ENCODE results near the gene RPS6KA2. TPM values are rescaled to one million over a fixed set of nuclear protein-coding genes. Genes with fewer than 3 reads are reported as not detected.

Gene RPS6KA2
- total and polyA plus RNA-seq, 2 donors (not counting 3 experiments of a cell fraction or from before 2014, with no cell fraction given), result 54.5 to 75.8 TPM

DNA sequence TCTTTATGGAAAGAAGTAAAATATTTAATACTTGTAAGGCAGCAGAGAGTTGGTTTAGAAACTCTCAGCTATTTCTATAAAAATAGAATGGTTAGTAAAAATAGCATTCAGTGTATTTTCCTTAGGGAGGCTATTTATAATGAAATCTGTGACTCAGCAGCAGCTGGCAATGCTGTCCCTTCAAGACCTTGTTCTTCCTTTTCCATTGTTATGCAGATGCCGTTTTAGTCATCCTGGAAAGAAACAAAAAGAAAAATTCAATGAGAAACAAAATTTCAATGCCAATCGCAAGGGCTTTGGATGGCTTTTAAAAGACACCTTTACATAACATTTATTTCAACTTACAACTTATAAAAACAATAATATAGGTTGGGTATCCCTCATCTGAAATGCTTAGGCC lies 261.8 kb downstream of the RPS6KA2 start:
- H3K4me2 ChIP-seq (ENCODE audit: insufficient read depth, low read length), result peak overlapping the region; percentile 48
- FAIRE-seq (peak; percentile 87), DNase-seq (ENCODE audit: low read depth, low spot score) (peak; percentile 85)
- H3K9me3 ChIP-seq (replicated peaks; ENCODE audit: control insufficient read depth, insufficient read depth, low read length), result no peaks in the 10 kb centered on the region
- POLR2A ChIA-PET, result no interaction called here
- CTCF ChIA-PET, result interaction anchor here (0.9 to 3.1 kb wide), 3 partner anchors 10 to 16 kb away, joined by 3 to 25 read pairs (median 4); no protein-coding TSS in a partner anchor
- no TSS peak for BruUV-seq (replicated peaks)
- dilution Hi-C loops (cut with MboI; ENCODE audit: extremely low pct_ligation_motif_present, low sequenced_read_pairs) (no loop called here), intact Hi-C loops (cut with micrococcal nuclease) (loop anchor here (1.0 kb wide), 2 partner anchors 18 to 23 kb away; partner anchors contain the start of gene SFT2D1)
- H3K79me2 ChIP-seq (ENCODE audit: control insufficient read depth, insufficient read depth, low read length), result no peaks in the 10 kb centered on the region
- no peaks in the 10 kb centered on the region for H3K9me1 ChIP-seq (replicated peaks; ENCODE audit: control insufficient read depth, extremely low read depth, insufficient read depth, low read length)
- peak overlapping the region; percentile 40 for H3K9ac ChIP-seq (replicated peaks; ENCODE audit: extremely low read depth, insufficient read depth, low read length)
- no peaks in the 10 kb centered on the region for H3K36me3 ChIP-seq (ENCODE audit: control insufficient read depth in 2 of 2, extremely low read depth in 1 of 2, insufficient read depth in 2 of 2, low read length in 2 of 2)
- TF ChIP-seq, protein P1, sequence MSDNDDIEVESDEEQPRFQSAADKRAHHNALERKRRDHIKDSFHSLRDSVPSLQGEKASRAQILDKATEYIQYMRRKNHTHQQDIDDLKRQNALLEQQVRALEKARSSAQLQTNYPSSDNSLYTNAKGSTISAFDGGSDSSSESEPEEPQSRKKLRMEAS (IDR thresholded peaks at IDR 0.05; ENCODE audit: insufficient read depth, insufficient read length), result no peak
- TF ChIP-seq GATA2 (IDR thresholded peaks at IDR 0.05; ENCODE audit: insufficient read depth, insufficient read length, low read depth, low read length) (no peak), EZH2 (IDR thresholded peaks at IDR 0.05; ENCODE audit: borderline replicate concordance, low read depth, low read length, severe bottlenecking) (no peak), JUN (IDR thresholded peaks at IDR 0.05; ENCODE audit: borderline replicate concordance, insufficient read depth, insufficient read length, low read depth) (peak; percentile 77), POLR2AphosphoS5 (IDR thresholded peaks at IDR 0.05; ENCODE audit: insufficient read depth, low read depth, low read length) (no peak), FOS (IDR thresholded peaks at IDR 0.05; ENCODE audit: borderline replicate concordance, insufficient read depth, low read length) (peak; percentile 85)
- H3K27ac ChIP-seq (ENCODE audit: insufficient read depth, low read depth, low read length), result peak overlapping the region; percentile 27
- H3K4me1 ChIP-seq (ENCODE audit: control insufficient read depth, extremely low read depth, insufficient read depth, low read length), result peaks cover 18% of the 10 kb centered on the region
- peaks cover 0 to 2% of the 10 kb centered on the region in 2 experiments for H3K27me3 ChIP-seq (ENCODE audit: control insufficient read depth in 2 of 2, insufficient read depth in 2 of 2, low read length in 2 of 2)
- no peak overlapping the region for H2AFZ ChIP-seq (ENCODE audit: low read depth, low read length)
- H3K4me3 ChIP-seq (replicated peaks in 1 of 3; ENCODE audit: insufficient read depth in 1 of 3, low read depth in 1 of 3, low read length in 3 of 3), result no peak overlapping the region
- no peaks in the 10 kb centered on the region for H4K20me1 ChIP-seq (replicated peaks; ENCODE audit: control insufficient read depth, extremely low read depth, insufficient read depth, low read length)

DNA sequence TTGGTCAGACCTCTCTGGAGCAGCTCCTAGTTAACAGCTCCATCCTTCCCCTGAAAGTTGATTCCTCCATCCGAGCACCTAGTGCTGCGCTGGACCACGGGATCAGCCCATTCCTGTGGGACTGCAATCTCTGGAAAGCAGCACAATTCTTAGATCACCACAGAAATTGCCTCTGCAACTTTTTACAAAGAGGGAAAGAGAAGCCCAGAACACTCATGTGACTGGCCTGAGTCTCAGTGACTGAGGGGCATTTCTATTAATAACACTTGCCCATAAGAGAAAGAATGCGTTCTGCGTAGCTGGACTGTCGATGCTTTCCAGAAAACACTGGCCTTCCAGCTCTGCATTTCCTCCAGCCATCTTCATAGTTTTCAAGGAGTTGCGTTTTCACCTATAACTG lies 262.6 kb downstream of the RPS6KA2 start:
- Histone ChIP-seq H3K4me2 (ENCODE audit: insufficient read depth, low read length) (peak overlapping the region; percentile 48), H3K27me3 (ENCODE audit: control insufficient read depth in 2 of 2, insufficient read depth in 2 of 2, low read length in 2 of 2) (peaks cover 0 to 2% of the 10 kb centered on the region in 2 experiments), H3K4me3 (replicated peaks in 1 of 3; ENCODE audit: insufficient read depth in 1 of 3, low read depth in 1 of 3, low read length in 3 of 3) (no peak overlapping the region), H3K9ac (replicated peaks; ENCODE audit: extremely low read depth, insufficient read depth, low read length) (peak overlapping the region; percentile 23), H4K20me1 (replicated peaks; ENCODE audit: control insufficient read depth, extremely low read depth, insufficient read depth, low read length) (no peaks in the 10 kb centered on the region), H3K27ac (ENCODE audit: insufficient read depth, low read depth, low read length) (peak overlapping the region; percentile 27), H2AFZ (ENCODE audit: low read depth, low read length) (no peak overlapping the region), H3K9me3 (replicated peaks; ENCODE audit: control insufficient read depth, insufficient read depth, low read length) (no peaks in the 10 kb centered on the region), H3K9me1 (replicated peaks; ENCODE audit: control insufficient read depth, extremely low read depth, insufficient read depth, low read length) (no peaks in the 10 kb centered on the region), H3K4me1 (ENCODE audit: control insufficient read depth, extremely low read depth, insufficient read depth, low read length) (peaks cover 21% of the 10 kb centered on the region), H3K79me2 (ENCODE audit: control insufficient read depth, insufficient read depth, low read length) (no peaks in the 10 kb centered on the region), H3K36me3 (ENCODE audit: control insufficient read depth in 2 of 2, extremely low read depth in 1 of 2, insufficient read depth in 2 of 2, low read length in 2 of 2) (no peaks in the 10 kb centered on the region)
- CTCF ChIA-PET, result interaction anchor here (1.4 to 3.1 kb wide), 3 partner anchors 9 to 17 kb away, joined by 4 to 25 read pairs (median 6); no protein-coding TSS in a partner anchor
- POLR2A ChIA-PET, result no interaction called here
- FAIRE-seq (no peak), DNase-seq (ENCODE audit: low read depth, low spot score) (no peak)
- TF ChIP-seq JUN (IDR thresholded peaks at IDR 0.05; ENCODE audit: borderline replicate concordance, insufficient read depth, insufficient read length, low read depth) (no peak), EZH2 (IDR thresholded peaks at IDR 0.05; ENCODE audit: borderline replicate concordance, low read depth, low read length, severe bottlenecking) (no peak), FOS (IDR thresholded peaks at IDR 0.05; ENCODE audit: borderline replicate concordance, insufficient read depth, low read length) (no peak), POLR2AphosphoS5 (IDR thresholded peaks at IDR 0.05; ENCODE audit: insufficient read depth, low read depth, low read length) (no peak), POLR2A (IDR thresholded peaks at IDR 0.05; ENCODE audit: low read depth, low read length) (no peak), MYC (IDR thresholded peaks at IDR 0.05; ENCODE audit: low read depth, low read length) (no peak), GATA2 (IDR thresholded peaks at IDR 0.05; ENCODE audit: insufficient read depth, insufficient read length, low read depth, low read length) (no peak)
- TF ChIP-seq, protein P2, sequence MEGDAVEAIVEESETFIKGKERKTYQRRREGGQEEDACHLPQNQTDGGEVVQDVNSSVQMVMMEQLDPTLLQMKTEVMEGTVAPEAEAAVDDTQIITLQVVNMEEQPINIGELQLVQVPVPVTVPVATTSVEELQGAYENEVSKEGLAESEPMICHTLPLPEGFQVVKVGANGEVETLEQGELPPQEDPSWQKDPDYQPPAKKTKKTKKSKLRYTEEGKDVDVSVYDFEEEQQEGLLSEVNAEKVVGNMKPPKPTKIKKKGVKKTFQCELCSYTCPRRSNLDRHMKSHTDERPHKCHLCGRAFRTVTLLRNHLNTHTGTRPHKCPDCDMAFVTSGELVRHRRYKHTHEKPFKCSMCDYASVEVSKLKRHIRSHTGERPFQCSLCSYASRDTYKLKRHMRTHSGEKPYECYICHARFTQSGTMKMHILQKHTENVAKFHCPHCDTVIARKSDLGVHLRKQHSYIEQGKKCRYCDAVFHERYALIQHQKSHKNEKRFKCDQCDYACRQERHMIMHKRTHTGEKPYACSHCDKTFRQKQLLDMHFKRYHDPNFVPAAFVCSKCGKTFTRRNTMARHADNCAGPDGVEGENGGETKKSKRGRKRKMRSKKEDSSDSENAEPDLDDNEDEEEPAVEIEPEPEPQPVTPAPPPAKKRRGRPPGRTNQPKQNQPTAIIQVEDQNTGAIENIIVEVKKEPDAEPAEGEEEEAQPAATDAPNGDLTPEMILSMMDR (IDR thresholded peaks at IDR 0.05; ENCODE audit: extremely low read depth in 1 of 2, insufficient read depth in 1 of 2, low read depth in 1 of 2, low read length in 2 of 2), result no peak
- TF ChIP-seq, protein P1 (IDR thresholded peaks at IDR 0.05; ENCODE audit: insufficient read depth, insufficient read length), result no peak
- dilution Hi-C loops (cut with MboI; ENCODE audit: extremely low pct_ligation_motif_present, low sequenced_read_pairs) (no loop called here), intact Hi-C loops (cut with micrococcal nuclease) (no loop called here)
- BruUV-seq (replicated peaks), result no TSS peak

All from endothelial cell of umbilical vein (primary cell).